ENCODE results near the gene MBTPS1. TPM values are rescaled to one million over a fixed set of nuclear protein-coding genes. Genes with fewer than 3 reads are reported as not detected.

MBTPS1 gene
- total RNA-seq, 6 experiments from 2014 or later, result 34.5 to 45.6 (median 40.1) TPM

- 80% methylated on average over 4 of the region's 14 CpGs for WGBS (ENCODE audit: insufficient coverage, low coverage, low lambda C conversion rate, missing lambda C conversion rate)
- H3K27me3 ChIP-seq, result no peaks in the 10 kb centered on the region
- intact Hi-C loops (cut with DNase I), result loop anchor here (10.0 kb wide), 2 partner anchors 116 to 216 kb away; no protein-coding TSS in a partner anchor
- peak in 1 of 3 donors; percentile 48 for DNase-seq
- ATAC-seq, result no peak
- no peaks in the 10 kb centered on the region for H3K36me3 ChIP-seq
- H3K4me1 ChIP-seq, result no peaks in the 10 kb centered on the region
- H3K4me3 ChIP-seq, result no peak overlapping the region
- TF ChIP-seq CTCF (IDR thresholded peaks at IDR 0.05) (no peak), POLR2A (IDR thresholded peaks at IDR 0.05) (no peak)
- no peaks in the 10 kb centered on the region for H3K9me3 ChIP-seq
- H3K27ac ChIP-seq, result no peak overlapping the region
Observed at GRCh38 chr16:84040226-84040822, 76.4 kb downstream of the MBTPS1 start.

- H3K27ac ChIP-seq, result no peak overlapping the region
- TF ChIP-seq CTCF (IDR thresholded peaks at IDR 0.05) (no peak), POLR2A (IDR thresholded peaks at IDR 0.05) (no peak)
- no peaks in the 10 kb centered on the region for H3K27me3 ChIP-seq
- ATAC-seq (no peak), DNase-seq (peak in 1 of 3 donors; percentile 5)
- WGBS (ENCODE audit: insufficient coverage, low coverage, low lambda C conversion rate, missing lambda C conversion rate), result 82% methylated on average over 5 of the region's 12 CpGs
- H3K4me1 ChIP-seq, result no peaks in the 10 kb centered on the region
- intact Hi-C loops (cut with DNase I), result loop anchor here (10.0 kb wide), 2 partner anchors 115 to 215 kb away; no protein-coding TSS in a partner anchor
- H3K4me3 ChIP-seq, result no peak overlapping the region
- no peaks in the 10 kb centered on the region for H3K9me3 ChIP-seq
- no peaks in the 10 kb centered on the region for H3K36me3 ChIP-seq
Observed at GRCh38 chr16:84039696-84040095, 77.0 kb downstream of the MBTPS1 start.

- H3K27me3 ChIP-seq, result no peaks in the 10 kb centered on the region
- no peaks in the 10 kb centered on the region for H3K9me3 ChIP-seq
- ATAC-seq, result no peak
- no peak for DNase-seq
- 70% methylated on average over 6 of the region's 12 CpGs for WGBS (ENCODE audit: insufficient coverage, low coverage, low lambda C conversion rate, missing lambda C conversion rate)
- H3K36me3 ChIP-seq, result no peaks in the 10 kb centered on the region
- H3K27ac ChIP-seq, result no peak overlapping the region
- no peaks in the 10 kb centered on the region for H3K4me1 ChIP-seq
- TF ChIP-seq POLR2A (IDR thresholded peaks at IDR 0.05) (no peak), CTCF (IDR thresholded peaks at IDR 0.05) (no peak)
- H3K4me3 ChIP-seq, result no peak overlapping the region
- intact Hi-C loops (cut with DNase I), result no loop called here
Observed at GRCh38 chr16:84038469-84038868, 78.3 kb downstream of the MBTPS1 start.

GRCh38 chr16:84036982-84037425 is 79.7 kb downstream of the MBTPS1 start:
- H3K36me3 ChIP-seq, result no peaks in the 10 kb centered on the region
- no peaks in the 10 kb centered on the region for H3K27me3 ChIP-seq
- no peak overlapping the region for H3K27ac ChIP-seq
- WGBS (ENCODE audit: insufficient coverage, low coverage, low lambda C conversion rate, missing lambda C conversion rate), result 90% methylated on average over 5 of the region's 8 CpGs
- ATAC-seq (no peak), DNase-seq (no peak)
- no peak overlapping the region for H3K4me3 ChIP-seq
- H3K9me3 ChIP-seq, result no peaks in the 10 kb centered on the region
- TF ChIP-seq POLR2A (IDR thresholded peaks at IDR 0.05) (no peak), CTCF (IDR thresholded peaks at IDR 0.05) (no peak)
- H3K4me1 ChIP-seq, result no peaks in the 10 kb centered on the region
- intact Hi-C loops (cut with DNase I), result no loop called here
